Colonic mucosa (tissue), 4 donors: ENCODE results near the gene ADGRB3. TPM values are rescaled to one million over a fixed set of nuclear protein-coding genes. Genes with fewer than 3 reads are reported as not detected.

Source experiments
- DNase-seq: peaks from one replicate; pipeline ENCODE4 v3.0.0-alpha.2; 2020
- H3K27ac ChIP-seq: fragments of 200-600 bp; one replicate; pipeline ENCODE4 v1.8.0; 2021
- H3K27me3 ChIP-seq: fragments of 200-600 bp; one replicate; pipeline ENCODE4 v1.8.0; 2021
- H3K36me3 ChIP-seq: fragments of 200-600 bp; one replicate; pipeline ENCODE4 v1.8.0; 2021
- H3K4me1 ChIP-seq: fragments of 200-600 bp; one replicate; pipeline ENCODE4 v1.8.0; 2021; ENCODE audit warnings: mild to moderate bottlenecking
- H3K4me3 ChIP-seq: fragments of 200-600 bp; one replicate; pipeline ENCODE4 v1.8.0; 2021
- H3K9ac ChIP-seq, 2 donors: one replicate each; pipeline ENCODE4 v1.7.0; 2013; ENCODE audit warnings: control low read depth in 2 of 2, low read depth in 2 of 2, low read length in 2 of 2
- H3K9me3 ChIP-seq: fragments of 200-600 bp; one replicate; pipeline ENCODE4 v1.8.0; 2021
- CTCF ChIP-seq: fragments of 200-600 bp; IDR thresholded peaks from one replicate; pipeline ENCODE4 v1.8.0; 2022; ENCODE audit warnings: antibody characterized with exemption, mild to moderate bottlenecking
- intact Hi-C: fragments of 100-400 bp; cut with DNase I; formaldehyde crosslinking; loops from one replicate; pipeline ENCODE4 v1.14.1; 2022
- total RNA-seq, 2 donors: library from RNA; stranded (reverse); fragmentation: NEBNext Ultra II Directional in 1 of 2; extraction: Animal tissue kit (Norgen Biotek cat#: 25700) in 1 of 2; gene quantifications; one replicate each; pipeline ENCODE4 v1.2.1, GENCODE V29; 2021
- donor health status: healthy.
- donor health status: DM: no; HTN: no; CAD: no.
- donor health status: DM: no; HTN: no; CAD: no.

The ADGRB3 gene
- total RNA-seq, 2 donors from 2014 or later: 0.42 to 0.98 TPM

GRCh38 chr6:69185276-69185675 lies 550.2 kb downstream of the ADGRB3 start:
- Histone ChIP-seq H3K27ac (no peak overlapping the region), H3K27me3 (no peaks in the 10 kb centered on the region), H3K4me3 (no peak overlapping the region), H3K4me1 (no peaks in the 10 kb centered on the region), H3K9ac (no peak overlapping the region), H3K36me3 (no peaks in the 10 kb centered on the region), H3K9me3 (no peaks in the 10 kb centered on the region)
- no peak for TF ChIP-seq CTCF
- no peak for DNase-seq
- intact Hi-C loops: no loop called here

GRCh38 chr6:69202768-69203167 lies 567.7 kb downstream of the ADGRB3 start:
- H3K9me3 ChIP-seq: no peaks in the 10 kb centered on the region
- H3K27me3 ChIP-seq: no peaks in the 10 kb centered on the region
- H3K4me3 ChIP-seq: no peak overlapping the region
- no peaks in the 10 kb centered on the region for H3K36me3 ChIP-seq
- no peaks in the 10 kb centered on the region for H3K4me1 ChIP-seq
- DNase-seq: no peak
- no peak overlapping the region for H3K9ac ChIP-seq
- H3K27ac ChIP-seq: no peak overlapping the region
- intact Hi-C loops: no loop called here
- no peak for TF ChIP-seq CTCF

- DNase-seq: no peak
- Histone ChIP-seq H3K36me3 (no peaks in the 10 kb centered on the region), H3K9ac (no peak overlapping the region), H3K4me1 (no peaks in the 10 kb centered on the region), H3K4me3 (no peak overlapping the region), H3K27ac (no peak overlapping the region), H3K9me3 (no peaks in the 10 kb centered on the region), H3K27me3 (no peaks in the 10 kb centered on the region)
- TF ChIP-seq CTCF: no peak
- intact Hi-C loops: no loop called here
Observed at GRCh38 chr6:69216127-69216526, 581.0 kb downstream of the ADGRB3 start.

GRCh38 chr6:69217343-69217742 lies 582.3 kb downstream of the ADGRB3 start:
- Histone ChIP-seq H3K36me3 (no peaks in the 10 kb centered on the region), H3K4me3 (no peak overlapping the region), H3K9ac (no peak overlapping the region), H3K4me1 (no peaks in the 10 kb centered on the region), H3K27me3 (no peaks in the 10 kb centered on the region), H3K9me3 (no peaks in the 10 kb centered on the region), H3K27ac (no peak overlapping the region)
- no peak for DNase-seq
- TF ChIP-seq CTCF: no peak
- intact Hi-C loops: no loop called here

- Histone ChIP-seq H3K36me3 (no peaks in the 10 kb centered on the region), H3K9ac (no peak overlapping the region), H3K27ac (no peak overlapping the region), H3K4me3 (no peak overlapping the region), H3K27me3 (no peaks in the 10 kb centered on the region), H3K4me1 (no peaks in the 10 kb centered on the region), H3K9me3 (no peaks in the 10 kb centered on the region)
- TF ChIP-seq CTCF: no peak
- intact Hi-C loops: no loop called here
- no peak for DNase-seq
Observed at GRCh38 chr6:69220375-69220774, 585.3 kb downstream of the ADGRB3 start.

GRCh38 chr6:69232008-69232407 lies 596.9 kb downstream of the ADGRB3 start:
- H3K4me3 ChIP-seq: no peak overlapping the region
- H3K9me3 ChIP-seq: no peaks in the 10 kb centered on the region
- no peak for TF ChIP-seq CTCF
- no peaks in the 10 kb centered on the region for H3K36me3 ChIP-seq
- H3K27ac ChIP-seq: no peak overlapping the region
- intact Hi-C loops: no loop called here
- no peak overlapping the region for H3K9ac ChIP-seq
- H3K27me3 ChIP-seq: no peaks in the 10 kb centered on the region
- no peak for DNase-seq
- no peaks in the 10 kb centered on the region for H3K4me1 ChIP-seq
